GM12874 (cell line): Measurements from ENCODE around the gene SAMD11.

Source experiments
- CTCF ChIP-seq: IDR thresholded peaks from 2 replicates; pipeline ENCODE4 v1.5.1; 2011; ENCODE audit warnings: low read depth, mild to moderate bottlenecking, control low read depth, low read length, moderate library complexity; ENCODE audit not compliant: insufficient read depth

SAMD11 gene, protein sequence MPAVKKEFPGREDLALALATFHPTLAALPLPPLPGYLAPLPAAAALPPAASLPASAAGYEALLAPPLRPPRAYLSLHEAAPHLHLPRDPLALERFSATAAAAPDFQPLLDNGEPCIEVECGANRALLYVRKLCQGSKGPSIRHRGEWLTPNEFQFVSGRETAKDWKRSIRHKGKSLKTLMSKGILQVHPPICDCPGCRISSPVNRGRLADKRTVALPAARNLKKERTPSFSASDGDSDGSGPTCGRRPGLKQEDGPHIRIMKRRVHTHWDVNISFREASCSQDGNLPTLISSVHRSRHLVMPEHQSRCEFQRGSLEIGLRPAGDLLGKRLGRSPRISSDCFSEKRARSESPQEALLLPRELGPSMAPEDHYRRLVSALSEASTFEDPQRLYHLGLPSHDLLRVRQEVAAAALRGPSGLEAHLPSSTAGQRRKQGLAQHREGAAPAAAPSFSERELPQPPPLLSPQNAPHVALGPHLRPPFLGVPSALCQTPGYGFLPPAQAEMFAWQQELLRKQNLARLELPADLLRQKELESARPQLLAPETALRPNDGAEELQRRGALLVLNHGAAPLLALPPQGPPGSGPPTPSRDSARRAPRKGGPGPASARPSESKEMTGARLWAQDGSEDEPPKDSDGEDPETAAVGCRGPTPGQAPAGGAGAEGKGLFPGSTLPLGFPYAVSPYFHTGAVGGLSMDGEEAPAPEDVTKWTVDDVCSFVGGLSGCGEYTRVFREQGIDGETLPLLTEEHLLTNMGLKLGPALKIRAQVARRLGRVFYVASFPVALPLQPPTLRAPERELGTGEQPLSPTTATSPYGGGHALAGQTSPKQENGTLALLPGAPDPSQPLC

GRCh38 chr1:923131-923990 is at the start of gene SAMD11:
TSS of gene SAMD11 (plus strand) at chr1:923923. CDS start at chr1:924432, 509 bp downstream.
- TF ChIP-seq CTCF: no peak

DNA sequence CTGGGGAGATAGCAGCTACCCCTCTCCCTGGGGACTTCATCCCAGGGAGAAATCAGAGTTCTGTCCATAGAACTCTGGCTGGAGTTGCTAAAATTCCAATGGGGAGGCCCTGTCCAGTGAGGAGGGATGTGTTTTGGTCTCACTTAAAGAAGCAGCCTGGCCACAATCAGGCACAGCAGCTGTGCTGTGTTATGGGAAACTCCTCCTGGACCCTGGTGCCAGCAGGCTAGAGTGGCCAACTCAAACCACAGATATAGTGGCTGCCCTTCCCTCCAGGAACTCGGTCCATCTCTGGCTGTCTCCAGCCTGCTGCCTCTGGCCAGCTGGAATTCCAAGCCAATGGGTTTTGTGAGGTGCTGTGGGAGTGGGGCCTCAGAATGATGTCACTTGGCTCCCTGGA is 37.4 kb upstream of the SAMD11 start:
- TF ChIP-seq CTCF: no peak

DNA sequence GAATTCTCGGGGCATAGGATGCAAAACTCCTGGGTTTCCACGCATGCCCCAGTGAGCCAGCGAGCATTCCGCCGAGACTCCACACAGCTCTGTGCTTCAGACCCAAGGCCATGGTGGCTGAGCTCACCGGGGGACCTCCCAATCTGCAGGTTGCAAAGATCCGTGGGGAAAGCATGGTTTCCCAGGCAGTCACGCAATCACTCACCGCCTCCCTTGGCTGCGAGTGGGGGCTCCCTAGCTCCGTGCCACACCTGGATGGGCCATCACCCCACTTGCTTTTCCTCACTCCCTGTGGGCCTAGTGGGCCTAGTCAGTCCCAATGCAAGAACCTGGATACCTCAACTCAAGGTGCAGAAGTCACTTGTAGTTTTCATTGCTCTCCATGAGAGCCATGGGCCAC is 37.0 kb upstream of the SAMD11 start:
- TF ChIP-seq CTCF: no peak

DNA sequence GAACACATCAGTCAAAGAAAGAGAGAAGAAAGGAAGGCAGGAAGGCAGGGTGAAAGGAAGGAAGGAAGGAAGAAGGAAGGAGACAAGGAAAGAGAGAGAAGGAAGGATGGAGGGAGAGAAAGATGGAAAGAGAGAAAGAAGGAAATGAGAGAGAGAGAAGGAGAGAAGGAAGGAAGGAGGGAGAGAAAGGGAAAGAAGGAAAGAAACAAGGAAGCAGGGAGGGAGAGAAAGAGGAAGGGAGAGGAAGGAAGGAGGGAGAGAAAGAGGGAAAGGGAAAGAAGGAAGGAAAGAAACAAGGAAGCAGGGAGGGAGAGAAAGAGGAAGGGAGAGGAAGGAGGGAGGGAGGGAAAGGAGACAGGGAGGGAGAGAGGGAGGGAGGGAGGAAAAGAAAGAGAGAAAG is 35.4 kb upstream of the SAMD11 start:
- TF ChIP-seq CTCF: no peak

- no peak for TF ChIP-seq CTCF
Measured at GRCh38 chr1:890661-891060, 33.1 kb upstream of the SAMD11 start.

- TF ChIP-seq CTCF: no peak
Measured at GRCh38 chr1:897226-897625, 26.5 kb upstream of the SAMD11 start.
